ENCODE measurements around the gene UGT1A8.

UGT1A8 gene

DNA sequence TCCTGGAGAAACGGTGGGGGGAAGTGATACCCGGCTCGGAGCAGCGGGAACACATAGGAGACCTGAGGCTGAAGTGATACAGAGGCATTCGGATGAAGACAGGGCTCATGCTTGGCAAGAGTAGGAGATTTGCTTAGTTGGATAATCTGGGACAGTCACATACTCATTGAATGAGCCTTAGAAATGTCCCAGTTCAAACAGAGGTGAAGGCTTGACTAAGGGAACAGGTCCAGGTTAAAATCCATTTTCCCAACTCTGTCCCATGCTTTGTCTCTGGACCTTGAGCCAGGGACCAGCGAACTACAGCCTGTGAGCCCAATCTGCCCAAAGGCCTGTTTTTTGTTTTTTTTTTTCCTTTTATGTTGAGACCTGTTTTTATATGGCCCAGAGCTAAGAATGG, 76.5 kb downstream of the UGT1A8 start:
- TF ChIP-seq EZH2 (IDR thresholded peaks at IDR 0.05; ENCODE audit: borderline replicate concordance, low read length) = no peak
- TF ChIP-seq, protein P1, sequence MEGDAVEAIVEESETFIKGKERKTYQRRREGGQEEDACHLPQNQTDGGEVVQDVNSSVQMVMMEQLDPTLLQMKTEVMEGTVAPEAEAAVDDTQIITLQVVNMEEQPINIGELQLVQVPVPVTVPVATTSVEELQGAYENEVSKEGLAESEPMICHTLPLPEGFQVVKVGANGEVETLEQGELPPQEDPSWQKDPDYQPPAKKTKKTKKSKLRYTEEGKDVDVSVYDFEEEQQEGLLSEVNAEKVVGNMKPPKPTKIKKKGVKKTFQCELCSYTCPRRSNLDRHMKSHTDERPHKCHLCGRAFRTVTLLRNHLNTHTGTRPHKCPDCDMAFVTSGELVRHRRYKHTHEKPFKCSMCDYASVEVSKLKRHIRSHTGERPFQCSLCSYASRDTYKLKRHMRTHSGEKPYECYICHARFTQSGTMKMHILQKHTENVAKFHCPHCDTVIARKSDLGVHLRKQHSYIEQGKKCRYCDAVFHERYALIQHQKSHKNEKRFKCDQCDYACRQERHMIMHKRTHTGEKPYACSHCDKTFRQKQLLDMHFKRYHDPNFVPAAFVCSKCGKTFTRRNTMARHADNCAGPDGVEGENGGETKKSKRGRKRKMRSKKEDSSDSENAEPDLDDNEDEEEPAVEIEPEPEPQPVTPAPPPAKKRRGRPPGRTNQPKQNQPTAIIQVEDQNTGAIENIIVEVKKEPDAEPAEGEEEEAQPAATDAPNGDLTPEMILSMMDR (IDR thresholded peaks at IDR 0.05; ENCODE audit: low read length) = no peak
- no peak overlapping the region for H3K27ac ChIP-seq (ENCODE audit: low read depth, low read length, poor library complexity, severe bottlenecking)
- H3F3A ChIP-seq (ENCODE audit: insufficient read depth, low read length) = no peaks in the 10 kb centered on the region
- no peaks in the 10 kb centered on the region for H3K4me1 ChIP-seq (ENCODE audit: insufficient read depth, low read length, severe bottlenecking)
- H3K9ac ChIP-seq (ENCODE audit: low read length) = no peak overlapping the region
- no peaks in the 10 kb centered on the region for H3K36me3 ChIP-seq (ENCODE audit: insufficient read depth, low read length)
- no peaks in the 10 kb centered on the region; the same call in 1 of the 2 replicates for H3K9me2 ChIP-seq (ENCODE audit: low read depth, low read length)
- H4K20me1 ChIP-seq (ENCODE audit: insufficient read depth, low read length) = no peaks in the 10 kb centered on the region
- H3K4me2 ChIP-seq (ENCODE audit: low read length) = no peak overlapping the region
- no peak overlapping the region for H2AFZ ChIP-seq (ENCODE audit: low read length)
- H3K9me3 ChIP-seq (ENCODE audit: low read length) = no peaks in the 10 kb centered on the region
- no peaks in the 10 kb centered on the region; the same call in 1 of the 2 replicates for H3K27me3 ChIP-seq (ENCODE audit: insufficient read depth, low read length)
- H3K4me3 ChIP-seq (ENCODE audit: low read depth, low read length, poor library complexity, severe bottlenecking) = no peak overlapping the region
- no peaks in the 10 kb centered on the region for H3K79me2 ChIP-seq (ENCODE audit: insufficient read depth, low read length)

DNA sequence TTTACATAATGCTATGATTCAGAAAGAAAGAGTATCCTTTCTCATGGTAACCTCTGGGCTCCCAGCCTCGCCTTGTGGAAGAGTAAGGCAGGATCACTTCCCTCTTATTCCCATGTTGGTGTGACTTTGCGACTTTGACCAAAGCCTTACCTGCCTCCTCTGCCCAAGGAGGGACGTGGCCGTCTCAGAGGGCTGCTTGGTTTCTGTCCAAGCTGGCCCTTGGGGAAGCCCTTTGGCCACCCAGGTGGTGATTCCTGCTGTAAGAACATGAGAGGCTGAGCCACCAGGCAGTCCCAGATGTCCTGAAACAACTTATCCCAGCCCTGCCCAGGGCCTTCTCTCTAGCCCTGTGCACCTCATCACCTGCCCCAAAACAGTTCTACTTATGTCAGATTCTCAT, 81.3 kb downstream of the UGT1A8 start:
- Histone ChIP-seq H3K9ac (ENCODE audit: low read length) (no peak overlapping the region), H3K4me3 (ENCODE audit: low read depth, low read length, poor library complexity, severe bottlenecking) (no peak overlapping the region), H3K4me1 (ENCODE audit: insufficient read depth, low read length, severe bottlenecking) (no peaks in the 10 kb centered on the region), H2AFZ (ENCODE audit: low read length) (no peak overlapping the region), H3K27ac (ENCODE audit: low read depth, low read length, poor library complexity, severe bottlenecking) (no peak overlapping the region), H3K79me2 (ENCODE audit: insufficient read depth, low read length) (no peaks in the 10 kb centered on the region), H3K9me3 (ENCODE audit: low read length) (no peaks in the 10 kb centered on the region), H3F3A (ENCODE audit: insufficient read depth, low read length) (no peaks in the 10 kb centered on the region), H3K9me2 (ENCODE audit: low read depth, low read length) (no peaks in the 10 kb centered on the region; the same call in 1 of the 2 replicates), H3K36me3 (ENCODE audit: insufficient read depth, low read length) (no peaks in the 10 kb centered on the region; the same call in 1 of the 2 replicates), H3K4me2 (ENCODE audit: low read length) (no peak overlapping the region), H4K20me1 (ENCODE audit: insufficient read depth, low read length) (no peaks in the 10 kb centered on the region), H3K27me3 (ENCODE audit: insufficient read depth, low read length) (no peaks in the 10 kb centered on the region; the same call in 1 of the 2 replicates)
- no peak for TF ChIP-seq EZH2 (IDR thresholded peaks at IDR 0.05; ENCODE audit: borderline replicate concordance, low read length)
- TF ChIP-seq, protein P1 (IDR thresholded peaks at IDR 0.05; ENCODE audit: low read length) = no peak

DNA sequence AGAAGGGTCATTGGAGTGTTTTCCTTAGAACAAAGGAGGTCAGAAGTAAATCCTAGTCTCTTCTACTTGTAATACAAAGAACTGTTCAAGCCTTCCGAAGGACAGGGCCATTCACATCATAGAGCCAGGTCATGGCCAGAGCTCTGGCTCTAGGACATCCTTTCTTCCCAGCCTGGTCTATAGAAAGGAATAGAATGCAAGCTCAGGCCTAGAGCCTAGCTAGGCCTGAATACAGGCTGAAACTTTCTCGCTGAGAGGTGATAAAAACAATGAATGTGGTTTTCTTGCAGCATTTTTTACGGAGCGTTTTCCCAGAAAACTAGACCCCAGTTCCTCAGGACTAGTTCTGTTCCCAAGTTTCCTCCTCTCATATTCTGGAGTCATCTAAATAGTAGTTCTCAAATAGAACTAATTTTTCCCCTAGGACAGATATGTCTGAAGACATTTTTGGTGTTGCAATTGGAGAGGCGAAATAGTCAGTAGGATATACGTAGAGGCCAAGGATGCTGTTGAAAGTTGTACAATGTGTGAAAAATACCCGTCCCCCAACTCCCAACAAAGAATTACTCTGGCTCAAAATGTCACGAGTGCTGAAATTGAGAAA, 82.1 kb downstream of the UGT1A8 start:
- Histone ChIP-seq H4K20me1 (ENCODE audit: insufficient read depth, low read length) (no peaks in the 10 kb centered on the region), H3K4me2 (ENCODE audit: low read length) (no peak overlapping the region), H3K27ac (ENCODE audit: low read depth, low read length, poor library complexity, severe bottlenecking) (no peak overlapping the region), H2AFZ (ENCODE audit: low read length) (no peak overlapping the region), H3K36me3 (ENCODE audit: insufficient read depth, low read length) (no peaks in the 10 kb centered on the region; the same call in 1 of the 2 replicates), H3F3A (ENCODE audit: insufficient read depth, low read length) (no peaks in the 10 kb centered on the region), H3K9me3 (ENCODE audit: low read length) (no peaks in the 10 kb centered on the region), H3K4me3 (ENCODE audit: low read depth, low read length, poor library complexity, severe bottlenecking) (no peak overlapping the region), H3K9me2 (ENCODE audit: low read depth, low read length) (no peaks in the 10 kb centered on the region; the same call in 1 of the 2 replicates), H3K27me3 (ENCODE audit: insufficient read depth, low read length) (no peaks in the 10 kb centered on the region; the same call in 1 of the 2 replicates), H3K4me1 (ENCODE audit: insufficient read depth, low read length, severe bottlenecking) (no peaks in the 10 kb centered on the region), H3K79me2 (ENCODE audit: insufficient read depth, low read length) (no peaks in the 10 kb centered on the region), H3K9ac (ENCODE audit: low read length) (no peak overlapping the region)
- no peak for TF ChIP-seq EZH2 (IDR thresholded peaks at IDR 0.05; ENCODE audit: borderline replicate concordance, low read length)
- TF ChIP-seq, protein P1 (IDR thresholded peaks at IDR 0.05; ENCODE audit: low read length) = no peak
